Eye (tissue), 1 donor: ENCODE results near the gene PRKAG3.
"Not testable (repeated sequence)": the region's sequence is repeated elsewhere in the genome, so short reads cannot be mapped to it uniquely, and the experiment has no call there.

Source experiments
- DNase-seq: peaks from one replicate; pipeline ENCODE4 v3.0.0-alpha.2; 2015

Gene PRKAG3

DNA sequence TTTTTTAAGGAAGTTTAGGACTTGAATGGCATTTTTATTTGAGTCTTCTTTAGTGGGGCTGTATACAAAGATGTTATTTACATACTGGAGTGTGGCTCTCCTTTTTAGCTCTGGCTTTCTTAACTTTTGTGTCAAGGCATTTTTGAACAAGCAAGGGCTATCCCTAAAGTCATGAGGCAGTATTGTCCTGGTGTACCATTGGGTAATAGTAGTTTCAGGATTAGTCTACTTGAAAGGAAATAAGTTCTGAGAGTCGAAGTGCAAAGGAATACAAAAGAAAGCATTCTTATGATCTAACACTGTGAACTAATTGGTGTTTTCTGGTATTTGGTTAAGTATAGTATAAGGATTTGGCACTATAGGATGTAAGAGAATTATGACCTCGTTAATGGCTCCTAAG lies 51.6 kb downstream of the PRKAG3 start:
- no peak for DNase-seq

DNA sequence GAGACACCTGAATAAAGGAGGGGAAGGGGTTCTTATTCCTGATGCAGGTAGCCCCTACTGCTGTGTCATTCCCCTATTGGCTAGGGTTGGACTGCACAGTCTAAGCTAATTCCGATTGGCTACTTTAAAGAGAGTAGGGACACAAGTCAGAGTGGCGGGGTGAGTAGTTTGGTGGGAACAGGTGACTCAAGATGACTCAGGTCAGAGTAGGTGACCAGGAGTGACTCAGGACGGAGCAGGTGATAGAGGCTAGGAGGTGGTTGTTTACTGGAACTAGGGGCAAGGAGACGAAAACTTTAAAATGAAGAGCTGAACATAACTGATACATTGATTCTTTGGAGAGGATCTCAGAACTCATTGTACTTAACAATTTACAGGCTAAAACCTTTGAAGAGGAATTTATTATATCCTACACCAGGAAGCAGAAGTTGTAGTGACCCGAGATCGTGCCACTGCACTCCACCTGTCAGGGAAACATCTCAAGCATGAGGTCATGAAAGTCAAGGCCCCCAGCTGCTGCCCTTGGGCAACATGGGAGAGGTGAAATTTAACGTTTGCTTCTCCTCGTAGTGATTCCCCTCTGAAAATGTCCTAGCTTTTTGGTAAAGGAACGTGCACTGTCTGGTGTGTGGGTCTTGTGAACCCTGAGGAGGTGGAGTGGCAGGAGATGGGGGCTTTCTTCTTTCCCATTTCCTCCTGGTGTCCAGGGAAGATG lies 54.2 kb downstream of the PRKAG3 start:
- DNase-seq, result no peak

DNA sequence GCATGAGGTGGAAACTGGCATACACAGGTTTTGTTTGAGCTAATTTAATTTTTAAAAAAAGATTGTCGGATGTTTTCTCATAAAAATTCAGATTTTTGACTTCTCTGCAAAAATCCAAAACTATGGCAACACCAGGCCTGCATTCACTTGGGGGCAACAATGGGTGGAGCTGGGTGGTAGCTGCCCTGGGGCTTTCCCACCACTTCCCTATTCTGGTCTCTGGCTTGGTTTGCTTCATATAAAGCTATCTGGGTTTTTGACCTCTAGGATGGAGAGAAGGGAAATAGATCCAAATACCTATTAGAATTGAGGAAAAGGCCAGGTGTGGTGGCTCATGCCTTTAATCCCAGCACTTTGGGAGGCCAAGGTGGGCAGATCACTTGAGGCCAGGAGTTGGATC lies 55.1 kb downstream of the PRKAG3 start:
- no peak for DNase-seq

DNA sequence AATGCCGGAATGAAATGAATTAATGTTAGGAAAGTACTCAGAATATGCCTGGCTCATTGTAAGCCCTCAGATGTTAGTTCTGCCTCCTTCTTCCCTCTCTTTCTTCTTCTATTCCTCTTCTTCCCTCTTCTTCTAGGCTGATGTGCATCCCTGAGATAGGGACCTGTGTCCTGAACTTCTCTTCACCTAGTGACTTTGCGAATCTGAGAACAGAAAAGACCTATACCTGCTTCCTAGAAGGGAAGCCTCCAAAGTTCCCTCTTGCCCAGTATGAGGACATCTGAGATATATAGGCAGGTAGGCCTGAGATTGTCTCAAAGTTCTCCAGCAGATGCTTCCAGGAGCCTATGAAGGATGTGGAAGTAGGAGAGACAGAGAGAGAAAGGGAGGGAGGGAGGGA lies 57.7 kb downstream of the PRKAG3 start:
- no peak for DNase-seq

GRCh38 chr2:218772759-218773158 lies 58.8 kb downstream of the PRKAG3 start:
- DNase-seq, result not testable (repeated sequence)
